Adrenal gland (tissue), 12 donors: ENCODE measurements around the gene FZR1. TPM values are rescaled to one million over a fixed set of nuclear protein-coding genes. Genes with fewer than 3 reads are reported as not detected.
A peak's percentile ranks its signal among the peaks of the same experiment; 100 is the strongest.

Experiments
- DNase-seq, 7 donors: peaks; one replicate each; pipeline ENCODE4 v3.0.0-alpha.2; 2019 to 2020
- H3K27ac ChIP-seq, 5 donors: fragments of 200-600 bp; sonication (generic) in 4 of 5; 1 replicate in 3 of 5; 2 replicates in 2 of 5; pipeline versions ENCODE4 v1.5.1 to v1.8.0; 2016 to 2020; ENCODE audit warnings: mild to moderate bottlenecking in 1 of 5
- H3K27me3 ChIP-seq: fragments of 200-600 bp; 2 replicates; pipeline ENCODE4 v1.8.0; 2021
- H3K36me3 ChIP-seq, 2 donors: fragments of 200-600 bp; replicated peaks in 1 of 2; 1 replicate in 1 of 2; 2 replicates in 1 of 2; pipeline versions ENCODE4 v1.5.1 to v1.8.0; 2018 to 2022
- H3K4me1 ChIP-seq, 2 donors: fragments of 200-600 bp; replicated peaks in 1 of 2; 1 replicate in 1 of 2; 2 replicates in 1 of 2; pipeline versions ENCODE4 v1.5.1 to v1.8.0; 2018 to 2021
- H3K4me3 ChIP-seq, 4 donors: fragments of 200-600 bp; sonication (generic) in 3 of 4; one replicate each; pipeline ENCODE4 v1.5.1; 2016 to 2018
- H3K9me3 ChIP-seq, 3 donors: fragments of 200-600 bp; sonication (generic) in 1 of 3; replicated peaks in 1 of 3; 1 replicate in 2 of 3; 2 replicates in 1 of 3; pipeline versions ENCODE4 v1.5.1 to v1.8.0; 2016 to 2021
- POLR2A ChIP-seq, 2 donors: fragments of 450-650 bp; IDR thresholded peaks; one replicate each; pipeline ENCODE4 v1.6.1; 2017; ENCODE audit warnings: antibody characterized with exemption in 2 of 2, mild to moderate bottlenecking in 2 of 2, moderate library complexity in 1 of 2
- WGBS, 4 donors: extraction: QIAGEN DNeasy Blood & Tissue Kit in 2 of 4; methylation state at CpG; one replicate each; pipeline versions ENCODE4 v1.1.5 to v1.1.7; 2013 to 2017; 5-methylcytosine and 5-hydroxymethylcytosine counted together
- intact Hi-C, 2 donors: fragments of 100-400 bp; cut with DNase I; formaldehyde crosslinking; loops; one replicate each; pipeline versions ENCODE4 v1.14.1 to v1.15.0; 2022 to 2023
- polyA plus RNA-seq, 3 donors: library from polyadenylated mRNA; stranded (reverse); fragments of 200-250 nt in 2 of 3; fragments of 350-450 nt in 1 of 3; fragmentation: Illumina TruSeq in 1 of 3; extraction: RNeasy Lipid Tissue Mini Kit (QIAGEN cat#74804) in 1 of 3; gene quantifications; one replicate each; pipeline ENCODE4 v1.2.3, GENCODE V29; 2013 to 2014
- total RNA-seq, 9 donors: library from RNA; depleted of rRNA in 4 of 9; stranded (reverse); fragments of >200 nt in 4 of 9; fragments of 120-200 nt in 1 of 9; fragmentation: NEBNext Ultra II Directional in 1 of 9; extraction: Animal tissue kit (Norgen Biotek cat#: 25700) in 1 of 9; gene quantifications; one replicate each; pipeline versions ENCODE4 v1.1.0 to v1.2.4, GENCODE V29; 2013 to 2023
- TF ChIP-seq, protein P1 (sequence below), 6 experiments: fragments of 450-650 bp in 4 of 6; fragments of 200-600 bp in 2 of 6; sonication (generic) in 1 of 6; IDR thresholded peaks; 1 replicate in 5 of 6; 2 replicates in 1 of 6; pipeline versions ENCODE4 v1.5.1 to v1.8.0; 2016 to 2021; ENCODE audit warnings: antibody characterized with exemption in 6 of 6, mild to moderate bottlenecking in 2 of 6, moderate library complexity in 1 of 6
- donor health status: healthy with polysubstance abuse.
- donor health status: Bipolar disorder and iron deficiency.
- donor health status: DM: yes; HTN: yes; CAD: no.
- donor health status: DM: no; HTN: no; CAD: no.
- donor health status: DM: no; HTN: no; CAD: no.
- donor health status: DM: yes; HTN: yes; CAD: no.

Gene FZR1
- total and polyA plus RNA-seq, 12 donors, result 17.9 to 85.0 (median 38.0) TPM

GRCh38 chr19:3470500-3471128 is 35.5 kb upstream of the FZR1 start:
- Histone ChIP-seq H3K9me3 (no peaks in the 10 kb centered on the region), H3K4me3 (no peak overlapping the region), H3K4me1 (peaks cover 0 to 7% of the 10 kb centered on the region in 2 donors), H3K27ac (peak overlapping the region in 1 of 5 donors; percentile 2), H3K27me3 (no peaks in the 10 kb centered on the region), H3K36me3 (no peaks in the 10 kb centered on the region)
- DNase-seq, result peak in 2 of 7 donors; percentile 60 to 64
- intact Hi-C loops, result loop anchor here in 1 of 2 donors (5.0 kb wide), 1 partner anchor 148 kb away; no protein-coding TSS in a partner anchor
- TF ChIP-seq POLR2A (IDR thresholded peaks at IDR 0.05), result no peak
- TF ChIP-seq, protein P1, sequence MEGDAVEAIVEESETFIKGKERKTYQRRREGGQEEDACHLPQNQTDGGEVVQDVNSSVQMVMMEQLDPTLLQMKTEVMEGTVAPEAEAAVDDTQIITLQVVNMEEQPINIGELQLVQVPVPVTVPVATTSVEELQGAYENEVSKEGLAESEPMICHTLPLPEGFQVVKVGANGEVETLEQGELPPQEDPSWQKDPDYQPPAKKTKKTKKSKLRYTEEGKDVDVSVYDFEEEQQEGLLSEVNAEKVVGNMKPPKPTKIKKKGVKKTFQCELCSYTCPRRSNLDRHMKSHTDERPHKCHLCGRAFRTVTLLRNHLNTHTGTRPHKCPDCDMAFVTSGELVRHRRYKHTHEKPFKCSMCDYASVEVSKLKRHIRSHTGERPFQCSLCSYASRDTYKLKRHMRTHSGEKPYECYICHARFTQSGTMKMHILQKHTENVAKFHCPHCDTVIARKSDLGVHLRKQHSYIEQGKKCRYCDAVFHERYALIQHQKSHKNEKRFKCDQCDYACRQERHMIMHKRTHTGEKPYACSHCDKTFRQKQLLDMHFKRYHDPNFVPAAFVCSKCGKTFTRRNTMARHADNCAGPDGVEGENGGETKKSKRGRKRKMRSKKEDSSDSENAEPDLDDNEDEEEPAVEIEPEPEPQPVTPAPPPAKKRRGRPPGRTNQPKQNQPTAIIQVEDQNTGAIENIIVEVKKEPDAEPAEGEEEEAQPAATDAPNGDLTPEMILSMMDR (IDR thresholded peaks at IDR 0.05), result no peak
- 57 to 64% (median 61%) methylated on average over 10 to 11 of the region's 11 CpGs for WGBS, 4 donors

GRCh38 chr19:3471954-3472655 is 34.0 kb upstream of the FZR1 start:
- Histone ChIP-seq H3K4me3 (no peak overlapping the region), H3K36me3 (no peaks in the 10 kb centered on the region), H3K27ac (no peak overlapping the region), H3K9me3 (no peaks in the 10 kb centered on the region), H3K27me3 (no peaks in the 10 kb centered on the region), H3K4me1 (peaks cover 0 to 7% of the 10 kb centered on the region in 2 donors)
- peak in 2 of 7 donors; percentile 60 to 62 for DNase-seq
- no peak for TF ChIP-seq POLR2A (IDR thresholded peaks at IDR 0.05)
- TF ChIP-seq, protein P1 (IDR thresholded peaks at IDR 0.05), result peak; percentile 73 to 87 (median 80)
- 21 to 48% (median 30%) methylated on average over 4 to 24 of the region's 24 CpGs for WGBS, 4 donors
- intact Hi-C loops, result loop anchor here in 1 of 2 donors (5.0 kb wide), 1 partner anchor 150 kb away; no protein-coding TSS in a partner anchor

DNA sequence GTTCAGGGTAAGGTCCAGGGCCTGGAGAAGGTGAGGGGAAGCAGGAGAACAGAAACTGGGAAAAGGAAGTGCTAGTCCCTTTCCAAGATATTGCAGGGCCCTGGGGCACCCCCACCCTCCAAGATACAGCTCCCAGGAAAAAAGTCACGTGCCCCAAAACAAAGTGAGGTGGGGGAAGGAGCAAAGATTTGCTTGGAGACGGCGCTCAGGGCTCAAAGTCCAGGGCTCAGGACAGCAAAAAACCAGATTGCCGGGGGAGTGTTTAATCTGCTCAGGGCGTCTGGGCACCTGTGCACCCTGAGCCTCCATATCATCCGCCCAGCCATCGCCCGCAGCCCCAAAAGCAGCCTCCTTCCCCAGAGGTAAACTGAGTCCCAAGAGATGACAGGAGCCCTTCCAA is 32.1 kb upstream of the FZR1 start:
- TF ChIP-seq, protein P1 (IDR thresholded peaks at IDR 0.05), result no peak
- TF ChIP-seq POLR2A (IDR thresholded peaks at IDR 0.05), result no peak
- intact Hi-C loops, result loop anchor here (2.0 to 5.0 kb wide), 2 partner anchors 151 to 152 kb away; no protein-coding TSS in a partner anchor
- no peak overlapping the region for H3K27ac ChIP-seq
- H3K4me3 ChIP-seq, result no peak overlapping the region
- no peaks in the 10 kb centered on the region for H3K27me3 ChIP-seq
- 74 to 80% (median 79%) methylated on average over 8 of the region's 8 CpGs for WGBS, 4 donors
- no peaks in the 10 kb centered on the region for H3K9me3 ChIP-seq
- H3K4me1 ChIP-seq, result peaks cover 0 to 7% of the 10 kb centered on the region in 2 donors
- DNase-seq, result no peak
- no peaks in the 10 kb centered on the region for H3K36me3 ChIP-seq

GRCh38 chr19:3474614-3475013 is 31.5 kb upstream of the FZR1 start:
- peaks cover 0 to 7% of the 10 kb centered on the region in 2 donors for H3K4me1 ChIP-seq
- TF ChIP-seq, protein P1 (IDR thresholded peaks at IDR 0.05), result no peak
- no peak for TF ChIP-seq POLR2A (IDR thresholded peaks at IDR 0.05)
- H3K4me3 ChIP-seq, result no peak overlapping the region
- no peaks in the 10 kb centered on the region for H3K27me3 ChIP-seq
- intact Hi-C loops, result loop anchor here (2.0 to 5.0 kb wide), 2 partner anchors 152 kb away; no protein-coding TSS in a partner anchor
- no peaks in the 10 kb centered on the region for H3K36me3 ChIP-seq
- H3K9me3 ChIP-seq, result no peaks in the 10 kb centered on the region
- no peak for DNase-seq
- no peak overlapping the region for H3K27ac ChIP-seq
- WGBS, 4 donors, result 65 to 83% (median 77%) methylated on average over 2 of the region's 2 CpGs
